HL-60/S4 treated with retinoic acid at 250 ng/mL for 4 days and 3 days (cell line): ENCODE results near the gene GLDC.
"Not testable (repeated sequence)": the region's sequence is repeated elsewhere in the genome, so short reads cannot be mapped to it uniquely, and the experiment has no call there.

Experiments
- in situ Hi-C: fragments of 300-500 bp; cut with MboI; formaldehyde crosslinking; loops from 2 replicates; pipeline ENCODE4 v1.7.0; 2022; ENCODE audit warnings: low sequenced_read_pairs

Gene GLDC

DNA sequence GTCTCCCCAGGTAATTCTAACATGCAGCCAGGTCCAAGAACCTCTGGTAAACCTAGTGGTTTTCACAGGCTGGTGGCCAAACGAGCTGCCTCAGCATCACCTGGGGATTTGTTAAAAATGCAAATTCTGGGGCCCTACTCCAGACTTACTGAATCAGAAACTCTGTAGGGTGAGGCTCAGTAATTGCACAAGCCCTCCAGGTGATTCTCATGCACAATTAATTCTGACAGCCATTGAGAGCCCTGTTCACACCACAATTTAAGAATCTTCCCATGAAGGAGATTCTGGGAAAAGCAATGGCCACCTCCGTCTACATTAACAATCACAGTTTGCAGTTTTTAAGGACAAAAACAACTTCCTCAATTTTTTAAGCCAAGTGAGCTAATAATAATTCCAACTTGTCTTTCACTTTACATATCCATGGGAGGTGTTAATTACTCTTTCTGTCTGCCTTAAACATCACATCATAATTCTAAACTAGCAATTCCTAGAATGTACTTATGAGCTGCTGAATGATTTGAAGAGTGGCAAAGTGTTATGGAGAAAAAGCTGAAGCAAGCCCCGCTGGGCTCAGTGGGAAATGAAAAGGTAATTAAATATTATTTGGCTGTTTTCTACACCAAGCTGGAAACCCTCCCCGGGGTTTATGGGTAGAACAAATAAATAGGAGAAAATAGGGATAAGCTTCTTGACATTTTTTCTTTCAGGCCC, 70.0 kb downstream of the GLDC start:
- in situ Hi-C loops, result loop anchor here (25.0 kb wide), 1 partner anchor 513 kb away; no protein-coding TSS in a partner anchor

GRCh38 chr9:6567140-6567591, 78.4 kb downstream of the GLDC start:
- in situ Hi-C loops, result loop anchor here (10.0 to 25.0 kb wide), 3 partner anchors 105 to 680 kb away; partner anchors contain the start of gene MLANA

DNA sequence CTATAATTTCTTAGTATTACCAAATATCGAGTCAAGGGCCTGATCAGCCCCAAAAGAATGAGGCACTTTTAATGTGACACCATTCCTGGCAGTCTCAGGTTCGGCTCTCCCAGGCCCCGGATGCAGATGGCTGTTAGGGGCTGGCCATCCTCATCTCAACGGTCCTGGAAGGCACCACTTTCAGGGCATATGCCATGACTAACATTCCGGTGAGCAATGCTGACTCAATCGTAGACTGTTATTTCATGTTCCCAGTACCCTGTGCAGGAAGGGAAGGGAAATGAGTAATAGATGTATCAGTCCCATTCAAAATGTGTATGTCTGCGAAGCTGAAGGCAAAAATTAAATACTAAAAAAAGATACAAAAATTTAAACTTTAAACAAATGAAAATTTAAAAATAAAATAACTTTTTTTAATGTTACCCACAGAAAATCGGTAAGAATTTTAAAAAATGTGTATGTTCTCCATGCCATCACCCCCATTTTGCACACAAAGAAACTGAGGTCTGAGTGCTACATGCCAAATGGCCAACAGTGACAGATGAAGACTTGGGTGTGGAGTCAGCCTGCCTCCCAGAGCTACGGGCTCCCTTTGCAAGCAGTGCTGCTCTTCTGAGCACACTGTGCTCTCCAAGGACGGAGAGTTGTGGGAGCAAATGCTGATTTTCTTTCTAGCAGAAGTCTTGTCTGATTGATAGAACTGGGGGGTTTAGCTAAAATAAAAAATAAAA, 79.0 kb downstream of the GLDC start:
- in situ Hi-C loops, result loop anchor here (10.0 to 25.0 kb wide), 3 partner anchors 104 to 679 kb away; partner anchors contain the start of gene MLANA

DNA sequence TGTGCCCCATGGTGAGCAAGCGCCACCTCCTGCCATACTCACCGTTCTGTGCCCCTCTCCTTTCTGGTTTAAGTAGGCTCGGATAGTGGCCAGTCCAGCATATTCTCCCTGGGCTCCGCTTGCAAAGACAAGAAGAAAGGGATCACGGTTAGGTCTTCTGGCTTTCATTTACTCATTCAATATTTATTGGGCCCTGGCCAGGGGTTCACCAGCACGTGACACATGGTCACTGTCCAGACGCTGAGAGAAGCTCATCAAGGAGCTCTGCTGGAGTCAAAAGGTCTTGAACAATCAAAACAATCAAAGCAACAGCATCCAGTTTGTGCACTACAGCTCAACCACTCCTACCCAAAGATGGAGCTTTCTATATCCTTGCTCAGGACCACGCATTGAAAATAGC, 80.2 kb downstream of the GLDC start:
- in situ Hi-C loops, result loop anchor here (10.0 to 25.0 kb wide), 3 partner anchors 103 to 678 kb away; partner anchors contain the start of gene MLANA

DNA sequence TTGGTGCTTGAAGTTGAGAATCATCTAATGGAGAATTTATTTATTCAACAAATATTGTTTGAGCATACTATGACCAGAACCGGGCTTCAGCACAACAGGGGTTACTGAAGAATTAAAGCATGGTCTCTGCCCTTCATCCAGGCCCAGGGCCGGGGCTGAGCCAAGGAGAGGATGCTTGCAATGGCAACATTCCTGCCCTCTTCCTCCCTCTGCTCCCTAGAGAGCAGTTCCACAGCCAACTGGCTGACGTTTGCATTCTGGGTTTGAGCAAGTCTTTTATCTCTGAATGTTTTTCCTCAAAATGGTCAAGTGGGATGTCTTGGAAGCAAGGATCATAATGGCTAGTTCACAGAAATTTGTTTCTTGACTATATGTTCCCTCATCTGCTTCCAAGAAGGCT, 80.7 kb downstream of the GLDC start:
- in situ Hi-C loops, result loop anchor here (10.0 to 25.0 kb wide), 3 partner anchors 103 to 678 kb away; partner anchors contain the start of gene MLANA

DNA sequence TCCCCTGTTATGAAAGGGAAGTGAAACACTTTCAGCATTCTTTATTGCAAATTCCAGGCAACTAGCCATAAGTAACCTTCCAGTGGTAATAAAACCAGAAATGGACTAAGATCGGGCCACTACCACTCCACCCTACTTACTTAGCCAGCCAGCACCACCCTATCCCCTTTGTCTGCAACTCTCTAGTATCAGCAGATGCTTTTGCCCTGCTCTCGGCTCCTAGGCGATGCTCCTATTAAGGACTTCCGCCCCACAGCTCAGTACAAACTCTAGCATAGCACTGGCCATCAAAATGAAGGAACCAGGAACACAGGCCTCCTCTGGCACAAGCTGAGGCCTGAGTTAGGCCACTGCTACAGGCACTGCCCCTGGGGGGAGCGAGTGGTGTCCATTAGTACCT, 81.2 kb downstream of the GLDC start:
- in situ Hi-C loops, result loop anchor here (10.0 to 25.0 kb wide), 3 partner anchors 102 to 677 kb away; partner anchors contain the start of gene MLANA

DNA sequence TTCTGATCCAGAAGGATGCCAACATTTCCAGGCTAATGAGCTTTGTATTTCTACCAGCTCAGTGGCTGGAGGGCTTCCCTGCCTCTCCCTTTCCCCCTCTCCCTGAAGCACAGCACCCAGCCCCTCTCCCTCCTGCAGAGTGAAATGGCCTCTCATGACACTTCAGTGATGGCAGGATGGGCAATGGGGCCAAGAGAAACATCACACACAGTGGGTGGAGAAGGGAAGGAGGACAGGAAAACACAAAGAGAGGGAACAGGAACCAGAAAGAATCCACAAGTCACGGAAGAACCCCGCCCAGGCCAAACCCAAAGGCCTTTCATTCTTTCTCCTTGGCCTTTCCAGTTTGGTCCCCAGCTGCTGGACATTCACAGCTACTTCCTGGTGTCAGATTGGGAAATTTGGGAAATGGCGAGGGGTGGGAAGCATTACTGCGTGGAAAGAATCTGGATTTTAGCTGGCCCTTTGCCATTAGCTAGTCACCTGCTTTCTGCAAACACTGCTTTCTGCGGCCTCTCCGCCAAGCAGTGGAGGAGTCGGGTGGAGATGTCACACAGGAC, 82.6 kb downstream of the GLDC start:
- in situ Hi-C loops, result loop anchor here (10.0 to 25.0 kb wide), 3 partner anchors 101 to 676 kb away; partner anchors contain the start of gene MLANA

DNA sequence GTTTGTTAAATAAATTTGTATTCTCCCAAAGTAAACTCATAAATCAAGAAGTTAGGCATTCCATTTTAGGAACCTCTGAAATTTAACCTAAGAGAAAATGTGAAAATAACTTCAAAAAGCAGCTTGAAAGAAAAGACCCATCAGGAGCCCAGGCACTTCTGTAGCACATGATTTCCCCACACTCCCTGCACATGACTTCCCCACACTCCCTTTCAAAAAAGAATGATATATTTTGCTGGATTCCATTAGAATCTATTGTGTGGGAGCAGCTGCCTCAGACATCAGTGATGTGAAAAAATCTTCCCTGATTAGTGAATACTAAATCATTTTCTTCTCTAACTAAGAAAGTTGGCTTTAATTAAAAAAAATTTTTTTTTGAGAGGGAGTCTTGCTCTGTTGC, 83.3 kb downstream of the GLDC start:
- in situ Hi-C loops, result loop anchor here (10.0 to 25.0 kb wide), 3 partner anchors 100 to 675 kb away; partner anchors contain the start of gene MLANA

DNA sequence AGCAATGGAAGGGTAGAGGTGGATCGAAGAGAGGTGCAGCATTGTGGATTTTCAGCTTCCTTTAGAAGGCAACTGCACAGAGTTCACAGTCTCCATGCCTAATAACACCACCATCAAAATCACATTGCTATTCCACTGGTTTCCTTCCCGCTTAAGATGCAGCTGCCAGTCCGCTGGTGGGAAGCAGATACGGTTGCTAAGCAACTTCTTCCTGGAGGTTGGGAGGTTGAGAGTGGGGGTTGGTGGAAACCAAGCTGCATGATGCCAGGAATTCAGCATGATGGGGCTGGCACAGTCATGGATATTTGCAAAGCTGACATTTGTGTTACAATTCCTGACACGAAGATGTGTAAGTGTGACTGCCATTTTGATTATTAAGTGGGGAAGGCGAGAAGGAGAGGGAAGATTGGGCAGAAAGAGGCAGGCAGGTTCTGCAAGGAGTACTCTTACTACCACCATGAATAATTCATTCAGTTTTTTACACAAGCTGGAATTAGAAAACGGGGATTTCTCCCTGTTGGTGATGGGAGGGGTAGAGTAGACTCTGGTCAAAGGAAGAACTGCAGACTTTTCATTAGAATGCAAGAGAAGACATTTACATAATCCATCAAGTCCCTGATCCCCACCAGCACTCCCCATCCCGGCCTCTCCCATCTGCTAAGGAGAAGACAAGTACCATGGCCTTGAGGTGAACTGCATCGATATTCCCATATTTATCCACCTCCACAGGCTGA, 87.5 kb downstream of the GLDC start:
- in situ Hi-C loops, result loop anchor here (25.0 kb wide), 2 partner anchors 96 to 671 kb away; partner anchors contain the start of gene MLANA

GRCh38 chr9:6553866-6554265, 91.7 kb downstream of the GLDC start:
- in situ Hi-C loops, result loop anchor here (25.0 kb wide), 2 partner anchors 92 to 667 kb away; partner anchors contain the start of gene MLANA

DNA sequence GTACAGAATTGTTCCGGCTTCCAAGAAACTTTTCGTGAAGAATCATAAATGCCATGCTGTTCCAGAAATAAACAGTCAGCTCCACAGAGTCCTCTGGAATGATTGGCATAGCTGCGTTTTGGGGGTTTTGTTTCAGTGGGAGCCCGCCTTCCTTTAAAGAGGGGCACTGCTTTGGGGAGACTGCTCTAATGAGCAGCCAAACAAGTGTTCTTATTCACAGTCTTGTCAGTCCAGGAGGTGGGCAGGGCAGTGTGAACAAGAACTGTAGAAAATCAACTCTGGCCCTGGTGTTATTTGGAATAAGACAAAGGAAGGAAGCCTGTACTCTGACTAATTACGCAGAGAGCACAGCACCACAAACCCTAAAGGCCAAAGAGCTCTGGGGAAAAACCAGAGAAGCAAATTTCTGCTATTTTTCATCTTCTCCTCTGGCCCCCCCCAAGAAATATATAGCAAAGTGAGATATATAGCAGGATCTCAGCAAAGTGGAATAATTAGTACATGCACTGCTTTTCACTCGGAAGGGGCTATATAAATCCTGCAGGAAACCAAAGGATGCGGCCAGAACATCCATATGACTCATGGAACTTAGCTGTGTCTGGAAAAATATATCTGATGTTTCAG, 92.9 kb downstream of the GLDC start:
- in situ Hi-C loops, result loop anchor here (25.0 kb wide), 2 partner anchors 90 to 665 kb away; partner anchors contain the start of gene MLANA

GRCh38 chr9:6552033-6552432, 93.5 kb downstream of the GLDC start:
- in situ Hi-C loops, result loop anchor here (25.0 kb wide), 2 partner anchors 90 to 665 kb away; partner anchors contain the start of gene MLANA

DNA sequence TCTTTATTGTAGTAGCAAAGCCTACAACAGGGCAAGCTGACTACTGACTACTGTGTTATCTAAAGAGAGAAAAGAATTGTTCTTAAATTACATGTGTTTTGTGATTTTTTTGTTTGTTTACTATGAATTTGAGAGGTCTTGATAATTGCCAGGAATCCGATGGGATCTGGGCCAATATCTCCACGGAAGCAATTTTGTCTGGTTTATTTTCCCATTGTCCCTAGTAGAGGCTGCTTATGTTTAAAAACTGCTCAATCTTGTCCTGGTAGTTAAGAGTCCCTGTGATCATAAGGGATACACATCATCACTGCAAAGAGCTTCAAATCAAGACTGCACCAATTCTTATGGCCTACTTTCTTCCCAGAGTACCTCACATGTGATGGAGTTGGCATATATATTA, 94.4 kb downstream of the GLDC start:
- in situ Hi-C loops, result loop anchor here (25.0 kb wide), 2 partner anchors 89 to 664 kb away; partner anchors contain the start of gene MLANA

GRCh38 chr9:6549106-6549800, 96.3 kb downstream of the GLDC start:
- in situ Hi-C loops, result no loop called here

DNA sequence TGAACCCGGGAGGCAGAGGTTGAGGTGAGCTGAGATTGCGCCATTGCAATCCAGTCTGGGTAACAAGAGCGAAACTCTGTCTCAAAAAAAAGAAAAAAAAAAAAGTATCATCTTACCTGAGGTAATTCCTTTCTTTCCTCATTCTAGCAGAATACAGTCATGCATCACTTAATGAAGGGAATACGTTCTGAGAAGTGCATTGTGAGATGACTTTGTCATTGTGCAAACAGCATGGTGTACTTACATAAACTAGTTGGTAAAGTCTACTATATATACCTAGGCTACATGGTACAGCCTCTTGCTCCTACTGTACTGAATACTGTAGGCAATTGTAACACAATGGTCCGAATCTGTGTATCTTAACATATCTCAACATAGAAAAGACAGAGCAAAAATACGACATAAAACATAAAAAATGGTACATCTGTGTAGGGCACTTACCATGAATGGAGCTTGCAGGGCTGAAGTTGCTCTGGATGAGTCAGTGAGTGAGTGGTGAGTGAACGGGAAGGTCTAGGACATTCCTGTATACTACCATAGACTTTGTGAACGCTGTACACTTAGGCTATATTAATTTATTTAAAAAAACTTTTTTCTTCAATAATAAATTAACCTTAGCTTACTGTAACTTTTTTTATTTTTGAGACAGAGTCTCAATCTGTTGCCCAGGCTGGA, 100.4 kb downstream of the GLDC start:
- in situ Hi-C loops, result no loop called here

DNA sequence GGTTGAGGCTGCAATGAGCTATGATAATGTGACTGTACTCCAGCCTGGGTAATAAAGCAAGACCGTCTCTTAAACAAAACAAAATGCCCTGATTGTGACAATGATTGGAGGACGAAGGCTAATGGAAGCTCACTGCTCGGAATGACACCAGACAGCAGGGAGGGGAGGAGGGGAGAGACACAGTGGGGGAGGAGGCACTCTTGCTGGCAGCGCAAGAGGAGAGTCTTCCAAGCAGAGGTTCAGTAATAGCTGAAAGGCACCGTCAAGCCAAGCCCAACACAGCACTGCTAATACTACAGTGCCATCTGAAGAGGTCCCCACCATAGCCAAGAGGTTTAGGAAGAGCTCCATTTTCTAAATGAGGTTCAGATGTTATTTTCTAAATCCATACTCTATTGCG, 102.3 kb downstream of the GLDC start:
- in situ Hi-C loops, result no loop called here

DNA sequence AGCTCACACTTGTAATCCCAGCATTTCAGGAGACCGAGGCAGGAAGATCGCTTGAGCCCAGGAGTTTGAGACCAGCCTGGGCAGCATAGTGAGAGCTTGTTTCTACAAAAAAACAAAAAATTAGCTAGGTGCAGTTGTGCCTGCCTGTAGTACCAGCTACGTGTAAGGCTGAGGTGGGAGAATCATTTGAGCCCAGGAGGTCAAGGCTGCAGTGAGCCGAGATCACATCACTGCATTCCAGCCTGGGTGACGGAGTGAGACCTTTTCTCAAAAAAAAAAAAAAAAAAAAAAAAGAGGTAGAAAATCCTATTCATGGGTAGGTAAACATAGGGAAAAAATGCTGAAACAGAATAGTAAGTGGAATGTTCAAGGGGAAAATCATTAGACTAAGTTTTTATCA, 102.9 kb downstream of the GLDC start:
- in situ Hi-C loops, result not testable (repeated sequence)

DNA sequence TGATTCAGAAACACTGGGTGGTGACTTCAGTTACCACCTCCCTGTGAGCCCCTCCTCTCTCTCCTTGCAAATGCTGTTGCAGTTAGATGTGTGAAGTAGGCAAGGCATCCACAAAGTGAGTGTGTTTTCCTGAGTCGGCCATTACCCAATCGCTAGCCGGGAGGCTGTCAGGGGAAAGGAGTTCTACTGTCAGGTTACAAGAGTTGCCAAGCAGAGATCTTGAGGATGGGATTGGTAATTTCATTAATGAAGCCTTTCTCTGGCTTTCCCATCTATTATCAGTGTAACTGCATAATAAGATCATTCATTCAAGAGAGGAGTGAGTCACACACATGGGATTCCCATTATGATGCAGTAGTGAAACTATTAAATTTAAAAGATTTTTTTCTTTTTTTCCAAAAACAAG, 106.9 kb downstream of the GLDC start:
- in situ Hi-C loops, result no loop called here

GRCh38 chr9:6535594-6535993, 109.9 kb downstream of the GLDC start:
- in situ Hi-C loops, result no loop called here
